ENCODE data around the gene NLRP3. TPM values are rescaled to one million over a fixed set of nuclear protein-coding genes. Genes with fewer than 3 reads are reported as not detected.

NLRP3 gene
- total RNA-seq, 6 donors from 2014 or later, result 2.6 to 13.6 (median 6.0) TPM

DNA sequence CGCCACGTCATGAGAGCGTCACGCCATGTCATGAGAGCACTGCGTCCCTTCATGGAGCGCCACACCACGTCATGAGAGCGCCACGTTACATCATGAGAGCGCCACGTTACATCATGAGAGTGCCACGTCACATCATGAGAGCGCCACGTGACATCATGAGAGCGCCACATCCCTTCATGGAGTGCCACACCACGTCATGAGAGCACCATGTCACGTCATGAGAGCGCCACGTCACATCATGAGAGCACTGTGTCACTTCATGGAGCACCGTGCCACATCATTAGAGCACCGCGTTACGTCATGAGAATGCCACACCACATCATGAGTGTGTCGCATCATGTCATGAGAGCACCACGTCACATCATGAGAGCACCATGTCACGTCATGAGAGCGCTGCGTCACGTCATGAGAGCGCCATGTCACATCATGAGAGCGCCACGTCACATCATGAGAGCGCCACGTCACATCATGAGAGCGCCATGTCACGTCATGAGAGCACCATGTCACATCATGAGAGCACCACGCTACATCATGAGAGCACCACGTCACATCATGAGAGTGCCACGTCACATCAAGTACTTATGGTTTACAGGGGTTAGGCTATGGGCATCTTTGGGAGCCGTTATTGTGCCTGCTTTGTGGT, 9.8 kb upstream of the NLRP3 start:
- no peak for ATAC-seq (ENCODE audit: low FRiP score in 2 of 2)

DNA sequence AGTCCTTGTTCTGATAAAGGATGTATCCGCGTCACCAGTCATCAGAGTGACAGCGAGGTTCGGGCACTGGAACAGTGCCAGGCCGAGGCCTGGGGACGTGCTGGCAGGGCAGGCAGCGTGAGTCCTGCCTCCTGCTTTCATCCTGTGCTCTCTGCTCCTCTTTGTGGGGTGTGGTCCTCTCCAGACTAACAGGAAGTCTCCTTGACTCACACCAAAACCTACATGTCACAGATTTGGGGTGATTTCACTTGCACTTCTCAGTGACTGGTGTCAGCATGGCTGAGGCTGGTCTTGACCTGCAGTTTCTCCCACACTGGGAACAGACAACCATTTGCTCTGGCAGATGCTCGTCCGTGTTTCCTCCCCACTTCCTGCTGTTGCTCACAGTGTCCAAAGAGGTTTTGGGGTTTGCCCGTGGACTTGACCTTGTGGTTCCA, 8.8 kb upstream of the NLRP3 start:
- ATAC-seq (ENCODE audit: low FRiP score in 2 of 2), result peak; percentile 72 to 84
- peaks cover 0 to 8% (median 3%) of the 10 kb centered on the region in 4 donors for H3K4me1 ChIP-seq
- H3K27ac ChIP-seq, result peak overlapping the region; percentile 62 to 74 (median 67)
- no peak overlapping the region for H3K4me3 ChIP-seq
- 34 to 59% methylated on average over 10 of the region's 10 CpGs for WGBS, 2 donors
- TF ChIP-seq, protein P1, sequence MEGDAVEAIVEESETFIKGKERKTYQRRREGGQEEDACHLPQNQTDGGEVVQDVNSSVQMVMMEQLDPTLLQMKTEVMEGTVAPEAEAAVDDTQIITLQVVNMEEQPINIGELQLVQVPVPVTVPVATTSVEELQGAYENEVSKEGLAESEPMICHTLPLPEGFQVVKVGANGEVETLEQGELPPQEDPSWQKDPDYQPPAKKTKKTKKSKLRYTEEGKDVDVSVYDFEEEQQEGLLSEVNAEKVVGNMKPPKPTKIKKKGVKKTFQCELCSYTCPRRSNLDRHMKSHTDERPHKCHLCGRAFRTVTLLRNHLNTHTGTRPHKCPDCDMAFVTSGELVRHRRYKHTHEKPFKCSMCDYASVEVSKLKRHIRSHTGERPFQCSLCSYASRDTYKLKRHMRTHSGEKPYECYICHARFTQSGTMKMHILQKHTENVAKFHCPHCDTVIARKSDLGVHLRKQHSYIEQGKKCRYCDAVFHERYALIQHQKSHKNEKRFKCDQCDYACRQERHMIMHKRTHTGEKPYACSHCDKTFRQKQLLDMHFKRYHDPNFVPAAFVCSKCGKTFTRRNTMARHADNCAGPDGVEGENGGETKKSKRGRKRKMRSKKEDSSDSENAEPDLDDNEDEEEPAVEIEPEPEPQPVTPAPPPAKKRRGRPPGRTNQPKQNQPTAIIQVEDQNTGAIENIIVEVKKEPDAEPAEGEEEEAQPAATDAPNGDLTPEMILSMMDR (IDR thresholded peaks at IDR 0.05), result no peak
- TF ChIP-seq EP300 (IDR thresholded peaks at IDR 0.05) (peak in 2 of 4 donors; percentile 5 to 11), POLR2A (IDR thresholded peaks at IDR 0.05) (peak in 1 of 4 donors; percentile 52), POLR2AphosphoS5 (IDR thresholded peaks at IDR 0.05) (peak; percentile 71 to 73)
- H3K9me3 ChIP-seq, result no peaks in the 10 kb centered on the region
- DNase-seq, result peak; percentile 81 to 85
- H3K36me3 ChIP-seq, result no peaks in the 10 kb centered on the region
- H3K27me3 ChIP-seq, result no peaks in the 10 kb centered on the region

More for the DNA sequence above, 9.8 kb upstream of the NLRP3 start:
- DNase-seq, result no peak
- Histone ChIP-seq H3K36me3 (no peaks in the 10 kb centered on the region), H3K27me3 (no peaks in the 10 kb centered on the region), H3K9me3 (no peaks in the 10 kb centered on the region), H3K4me1 (peaks cover 0 to 8% (median 1%) of the 10 kb centered on the region in 4 donors), H3K4me3 (no peak overlapping the region), H3K27ac (no peak overlapping the region)
- TF ChIP-seq, protein P1 (IDR thresholded peaks at IDR 0.05), result no peak
- 86 to 91% methylated on average over 37 to 39 of the region's 40 CpGs for WGBS, 2 donors

DNA sequence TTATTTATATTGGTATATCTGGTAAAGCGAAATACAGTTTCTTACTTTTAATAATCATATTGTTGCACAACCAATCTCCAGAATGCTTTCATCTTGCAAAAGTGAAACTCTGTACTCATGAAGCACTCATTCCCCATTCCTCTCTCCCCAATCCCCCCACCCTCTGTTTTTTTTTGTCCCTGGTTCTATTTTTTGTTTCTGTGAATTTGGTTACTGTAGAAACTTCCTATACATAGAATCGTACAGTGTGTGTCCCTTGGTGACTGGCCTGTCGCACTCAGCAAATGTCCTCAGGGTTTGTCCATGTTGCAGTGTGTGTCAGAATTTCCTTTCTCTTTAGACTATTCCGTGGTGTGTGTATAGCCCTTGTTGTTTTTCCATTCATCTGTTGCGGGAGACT, 7.9 kb upstream of the NLRP3 start:
- Histone ChIP-seq H3K4me1 (peaks cover 0 to 8% (median 3%) of the 10 kb centered on the region in 4 donors), H3K27me3 (no peaks in the 10 kb centered on the region), H3K9me3 (no peaks in the 10 kb centered on the region), H3K36me3 (no peaks in the 10 kb centered on the region), H3K27ac (peak overlapping the region in 2 of 4 donors; percentile 66 to 74), H3K4me3 (no peak overlapping the region)
- DNase-seq (no peak), ATAC-seq (ENCODE audit: low FRiP score in 2 of 2) (peak in 1 of 2 donors; percentile 72)
- 53 to 58% methylated on average over 5 of the region's 5 CpGs for WGBS, 2 donors
- TF ChIP-seq POLR2AphosphoS5 (IDR thresholded peaks at IDR 0.05) (no peak), POLR2A (IDR thresholded peaks at IDR 0.05) (no peak), EP300 (IDR thresholded peaks at IDR 0.05) (no peak)
- TF ChIP-seq, protein P1 (IDR thresholded peaks at IDR 0.05), result no peak

DNA sequence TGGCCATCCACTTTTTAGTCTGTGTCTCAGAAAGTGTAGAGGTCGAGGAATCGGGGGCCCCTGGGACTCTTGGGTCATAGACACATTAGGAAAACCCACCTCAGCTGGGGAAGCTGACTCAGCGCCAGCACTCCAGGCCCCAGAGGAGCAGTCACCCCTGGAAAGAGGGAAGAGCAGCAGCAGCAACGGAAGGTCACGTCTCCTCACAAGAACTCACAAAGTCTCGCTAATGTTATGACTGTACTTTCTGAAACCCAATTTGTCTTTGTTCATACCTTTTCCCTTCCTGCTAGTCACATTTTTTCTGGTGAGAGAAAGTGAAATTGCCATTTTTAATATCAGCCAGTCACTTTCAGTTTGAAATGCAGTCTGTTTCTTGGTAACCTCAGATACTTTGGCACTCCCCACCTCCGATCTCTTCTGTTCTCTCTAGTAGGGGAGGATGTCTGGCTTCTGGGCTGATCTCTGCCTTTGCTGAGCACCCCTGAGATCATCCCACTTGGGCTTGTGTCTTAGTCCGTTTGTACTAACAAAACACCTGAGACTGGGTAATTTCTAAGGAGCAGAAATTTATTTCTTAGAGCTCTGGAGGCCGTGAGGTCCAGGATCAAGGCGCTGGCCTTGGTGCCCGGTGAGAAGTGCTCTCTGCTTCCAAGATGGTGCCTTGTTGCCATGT, 6.0 kb upstream of the NLRP3 start:
- DNase-seq (peak in 1 of 2 donors; percentile 43), ATAC-seq (ENCODE audit: low FRiP score in 2 of 2) (no peak)
- H3K27me3 ChIP-seq, result no peaks in the 10 kb centered on the region
- no peak overlapping the region for H3K4me3 ChIP-seq
- peaks cover 0 to 8% (median 3%) of the 10 kb centered on the region in 4 donors for H3K4me1 ChIP-seq
- no peaks in the 10 kb centered on the region for H3K36me3 ChIP-seq
- no peaks in the 10 kb centered on the region for H3K9me3 ChIP-seq
- H3K27ac ChIP-seq, result peak overlapping the region in 2 of 4 donors; percentile 4 to 23
- WGBS, 2 donors, result 64 to 71% methylated on average over 11 of the region's 11 CpGs
- TF ChIP-seq POLR2A (IDR thresholded peaks at IDR 0.05) (no peak), EP300 (IDR thresholded peaks at IDR 0.05) (no peak), POLR2AphosphoS5 (IDR thresholded peaks at IDR 0.05) (no peak)
- TF ChIP-seq, protein P1 (IDR thresholded peaks at IDR 0.05), result no peak

Measured in upper lobe of left lung (tissue), 6 donors.